HepG2 (cell line): ENCODE data around the gene REPIN1. TPM values are rescaled to one million over a fixed set of nuclear protein-coding genes. Genes with fewer than 3 reads are reported as not detected.

Source experiments
- ELF3 ChIP-seq: IDR thresholded peaks from 2 replicates; pipeline ENCODE4 v1.6.1; 2016; ENCODE audit warnings: missing genetic modification reagents, missing compliant biosample characterization
- JUN ChIP-seq: sonication (generic); formaldehyde crosslinking; IDR thresholded peaks from 2 replicates; pipeline ENCODE4 v1.4.0; 2020; ENCODE audit warnings: mild to moderate bottlenecking, missing genetic modification reagents
- KDM3A ChIP-seq: IDR thresholded peaks from 2 replicates; pipeline ENCODE4 v1.6.1; 2018; ENCODE audit warnings: low read depth, missing compliant biosample characterization
- KDM5B ChIP-seq: sonication (generic); formaldehyde crosslinking; IDR thresholded peaks from 2 replicates; pipeline ENCODE4 v1.4.0; 2020; ENCODE audit warnings: missing genetic modification reagents, mild to moderate bottlenecking, borderline replicate concordance
- SCMH1 ChIP-seq: sonication (generic); formaldehyde crosslinking; IDR thresholded peaks from 2 replicates; pipeline ENCODE4 v1.9.0; 2021; ENCODE audit warnings: missing genetic modification reagents, mild to moderate bottlenecking, borderline replicate concordance
- ZKSCAN8 ChIP-seq: IDR thresholded peaks from 2 replicates; pipeline ENCODE4 v1.6.1; 2016; ENCODE audit warnings: borderline replicate concordance, missing genetic modification reagents, missing compliant biosample characterization
- ZMYM4 ChIP-seq: sonication (generic); formaldehyde crosslinking; IDR thresholded peaks from 2 replicates; pipeline ENCODE4 v1.8.1; 2023; ENCODE audit warnings: mild to moderate bottlenecking, missing genetic modification reagents
- ZNF160 ChIP-seq: sonication (generic); formaldehyde crosslinking; IDR thresholded peaks from 2 replicates; pipeline ENCODE4 v1.8.0; 2022; ENCODE audit warnings: mild to moderate bottlenecking, inconsistent platforms, missing genetic modification reagents
- ZNF660 ChIP-seq: sonication (generic); formaldehyde crosslinking; IDR thresholded peaks from 2 replicates; pipeline ENCODE4 v1.5.1; 2020; ENCODE audit warnings: mild to moderate bottlenecking, low read depth, missing genetic modification reagents, borderline replicate concordance
- ZNF713 ChIP-seq: sonication (generic); formaldehyde crosslinking; IDR thresholded peaks from 2 replicates; pipeline ENCODE4 v1.4.0; 2020; ENCODE audit warnings: mild to moderate bottlenecking, missing genetic modification reagents
- ZNF788 ChIP-seq: sonication (generic); formaldehyde crosslinking; IDR thresholded peaks from 2 replicates; pipeline ENCODE4 v1.5.0; 2020; ENCODE audit warnings: mild to moderate bottlenecking, missing genetic modification reagents, borderline replicate concordance
- ZSCAN5A ChIP-seq: sonication (generic); formaldehyde crosslinking; IDR thresholded peaks from 2 replicates; pipeline ENCODE4 v1.8.0; 2022; ENCODE audit warnings: mild to moderate bottlenecking, missing genetic modification reagents, borderline replicate concordance
- polyA plus RNA-seq, 8 experiments: library from polyadenylated mRNA; depleted of rRNA in 3 of 8; stranded (reverse) in 7 of 8; unstranded in 1 of 8; fragments of >200 nt; fragmentation: Illumina TruSeq in 4 of 8; extraction: Trizol in 4 of 8; gene quantifications; 2 replicates each; pipeline versions ENCODE4 v1.2.1 to v1.2.3, GENCODE V29; 2011 to 2016; ENCODE audit warnings: low read depth in 4 of 8, missing spikeins in 1 of 8, mixed read lengths in 1 of 8; ENCODE audit not compliant: insufficient read depth in 1 of 8
- total RNA-seq, 5 experiments: library from RNA; depleted of rRNA; stranded (reverse); fragments of >200 nt; fragmentation: Illumina TruSeq; extraction: Trizol; gene quantifications; 2 replicates each; pipeline ENCODE4 v1.2.3, GENCODE V29; 2016; ENCODE audit warnings: low read depth in 1 of 5
- TF ChIP-seq, protein P1 (sequence below): sonication (generic); formaldehyde crosslinking; IDR thresholded peaks from 2 replicates; pipeline ENCODE4 v1.4.0; 2020; ENCODE audit warnings: missing genetic modification reagents, borderline replicate concordance
- TF ChIP-seq, protein P2 (sequence below): sonication (generic); formaldehyde crosslinking; IDR thresholded peaks from 2 replicates; pipeline ENCODE4 v1.5.1; 2020; ENCODE audit warnings: mild to moderate bottlenecking, missing genetic modification reagents, borderline replicate concordance
- TF ChIP-seq, protein P3 (sequence below): sonication (generic); formaldehyde crosslinking; IDR thresholded peaks from 2 replicates; pipeline ENCODE4 v1.8.0; 2022; ENCODE audit warnings: missing genetic modification reagents, low read depth, mild to moderate bottlenecking, borderline replicate concordance

The REPIN1 gene
- total and polyA plus RNA-seq, 2 of the 13 experiments (the other 11 are each of a cell fraction or from before 2014, with no cell fraction given): 69.9 to 108 TPM

- TF ChIP-seq, protein P1, sequence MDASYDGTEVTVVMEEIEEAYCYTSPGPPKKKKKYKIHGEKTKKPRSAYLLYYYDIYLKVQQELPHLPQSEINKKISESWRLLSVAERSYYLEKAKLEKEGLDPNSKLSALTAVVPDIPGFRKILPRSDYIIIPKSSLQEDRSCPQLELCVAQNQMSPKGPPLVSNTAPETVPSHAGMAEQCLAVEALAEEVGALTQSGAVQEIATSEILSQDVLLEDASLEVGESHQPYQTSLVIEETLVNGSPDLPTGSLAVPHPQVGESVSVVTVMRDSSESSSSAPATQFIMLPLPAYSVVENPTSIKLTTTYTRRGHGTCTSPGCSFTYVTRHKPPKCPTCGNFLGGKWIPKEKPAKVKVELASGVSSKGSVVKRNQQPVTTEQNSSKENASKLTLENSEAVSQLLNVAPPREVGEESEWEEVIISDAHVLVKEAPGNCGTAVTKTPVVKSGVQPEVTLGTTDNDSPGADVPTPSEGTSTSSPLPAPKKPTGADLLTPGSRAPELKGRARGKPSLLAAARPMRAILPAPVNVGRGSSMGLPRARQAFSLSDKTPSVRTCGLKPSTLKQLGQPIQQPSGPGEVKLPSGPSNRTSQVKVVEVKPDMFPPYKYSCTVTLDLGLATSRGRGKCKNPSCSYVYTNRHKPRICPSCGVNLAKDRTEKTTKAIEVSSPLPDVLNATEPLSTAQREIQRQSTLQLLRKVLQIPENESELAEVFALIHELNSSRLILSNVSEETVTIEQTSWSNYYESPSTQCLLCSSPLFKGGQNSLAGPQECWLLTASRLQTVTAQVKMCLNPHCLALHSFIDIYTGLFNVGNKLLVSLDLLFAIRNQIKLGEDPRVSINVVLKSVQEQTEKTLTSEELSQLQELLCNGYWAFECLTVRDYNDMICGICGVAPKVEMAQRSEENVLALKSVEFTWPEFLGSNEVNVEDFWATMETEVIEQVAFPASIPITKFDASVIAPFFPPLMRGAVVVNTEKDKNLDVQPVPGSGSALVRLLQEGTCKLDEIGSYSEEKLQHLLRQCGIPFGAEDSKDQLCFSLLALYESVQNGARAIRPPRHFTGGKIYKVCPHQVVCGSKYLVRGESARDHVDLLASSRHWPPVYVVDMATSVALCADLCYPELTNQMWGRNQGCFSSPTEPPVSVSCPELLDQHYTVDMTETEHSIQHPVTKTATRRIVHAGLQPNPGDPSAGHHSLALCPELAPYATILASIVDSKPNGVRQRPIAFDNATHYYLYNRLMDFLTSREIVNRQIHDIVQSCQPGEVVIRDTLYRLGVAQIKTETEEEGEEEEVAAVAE (CRISPR knock-in tag): peak; percentile 76; the same call in 1 of the 2 replicates
- TF ChIP-seq ZNF660 (CRISPR knock-in tag): no peak
- TF ChIP-seq, protein P2, sequence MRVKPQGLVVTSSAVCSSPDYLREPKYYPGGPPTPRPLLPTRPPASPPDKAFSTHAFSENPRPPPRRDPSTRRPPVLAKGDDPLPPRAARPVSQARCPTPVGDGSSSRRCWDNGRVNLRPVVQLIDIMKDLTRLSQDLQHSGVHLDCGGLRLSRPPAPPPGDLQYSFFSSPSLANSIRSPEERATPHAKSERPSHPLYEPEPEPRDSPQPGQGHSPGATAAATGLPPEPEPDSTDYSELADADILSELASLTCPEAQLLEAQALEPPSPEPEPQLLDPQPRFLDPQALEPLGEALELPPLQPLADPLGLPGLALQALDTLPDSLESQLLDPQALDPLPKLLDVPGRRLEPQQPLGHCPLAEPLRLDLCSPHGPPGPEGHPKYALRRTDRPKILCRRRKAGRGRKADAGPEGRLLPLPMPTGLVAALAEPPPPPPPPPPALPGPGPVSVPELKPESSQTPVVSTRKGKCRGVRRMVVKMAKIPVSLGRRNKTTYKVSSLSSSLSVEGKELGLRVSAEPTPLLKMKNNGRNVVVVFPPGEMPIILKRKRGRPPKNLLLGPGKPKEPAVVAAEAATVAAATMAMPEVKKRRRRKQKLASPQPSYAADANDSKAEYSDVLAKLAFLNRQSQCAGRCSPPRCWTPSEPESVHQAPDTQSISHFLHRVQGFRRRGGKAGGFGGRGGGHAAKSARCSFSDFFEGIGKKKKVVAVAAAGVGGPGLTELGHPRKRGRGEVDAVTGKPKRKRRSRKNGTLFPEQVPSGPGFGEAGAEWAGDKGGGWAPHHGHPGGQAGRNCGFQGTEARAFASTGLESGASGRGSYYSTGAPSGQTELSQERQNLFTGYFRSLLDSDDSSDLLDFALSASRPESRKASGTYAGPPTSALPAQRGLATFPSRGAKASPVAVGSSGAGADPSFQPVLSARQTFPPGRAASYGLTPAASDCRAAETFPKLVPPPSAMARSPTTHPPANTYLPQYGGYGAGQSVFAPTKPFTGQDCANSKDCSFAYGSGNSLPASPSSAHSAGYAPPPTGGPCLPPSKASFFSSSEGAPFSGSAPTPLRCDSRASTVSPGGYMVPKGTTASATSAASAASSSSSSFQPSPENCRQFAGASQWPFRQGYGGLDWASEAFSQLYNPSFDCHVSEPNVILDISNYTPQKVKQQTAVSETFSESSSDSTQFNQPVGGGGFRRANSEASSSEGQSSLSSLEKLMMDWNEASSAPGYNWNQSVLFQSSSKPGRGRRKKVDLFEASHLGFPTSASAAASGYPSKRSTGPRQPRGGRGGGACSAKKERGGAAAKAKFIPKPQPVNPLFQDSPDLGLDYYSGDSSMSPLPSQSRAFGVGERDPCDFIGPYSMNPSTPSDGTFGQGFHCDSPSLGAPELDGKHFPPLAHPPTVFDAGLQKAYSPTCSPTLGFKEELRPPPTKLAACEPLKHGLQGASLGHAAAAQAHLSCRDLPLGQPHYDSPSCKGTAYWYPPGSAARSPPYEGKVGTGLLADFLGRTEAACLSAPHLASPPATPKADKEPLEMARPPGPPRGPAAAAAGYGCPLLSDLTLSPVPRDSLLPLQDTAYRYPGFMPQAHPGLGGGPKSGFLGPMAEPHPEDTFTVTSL: peak; percentile 63; the same call in 1 of the 2 replicates
- TF ChIP-seq ZKSCAN8 (CRISPR knock-in tag): peak; percentile 82
- TF ChIP-seq ZSCAN5A (CRISPR knock-in tag): no peak
- TF ChIP-seq ELF3 (CRISPR knock-in tag): peak; percentile 54; the same call in 1 of the 2 replicates
- no peak for TF ChIP-seq ZNF160 (CRISPR knock-in tag)
- TF ChIP-seq KDM5B (CRISPR knock-in tag): 0 out of 2 replicates have a peak, but pooled peaks have one; percentile 15
- no peak for TF ChIP-seq ZNF713 (CRISPR knock-in tag)
- TF ChIP-seq SCMH1 (CRISPR knock-in tag): no peak
- TF ChIP-seq, protein P3, sequence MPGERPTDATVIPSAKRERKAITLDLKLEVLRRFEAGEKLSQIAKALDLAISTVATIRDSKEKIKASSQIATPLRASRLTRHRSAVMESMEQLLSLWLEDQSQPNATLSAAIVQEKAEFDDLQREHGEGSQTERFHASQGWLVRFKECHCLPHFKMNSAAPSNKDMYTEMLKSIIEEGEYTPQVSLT: no peak
- TF ChIP-seq ZMYM4 (CRISPR knock-in tag): peak; percentile 78
- TF ChIP-seq KDM3A (CRISPR knock-in tag): peak; percentile 50; the same call in 1 of the 2 replicates
- peak; percentile 57; the same call in 1 of the 2 replicates for TF ChIP-seq ZNF788 (CRISPR knock-in tag)
- 0 out of 2 replicates have a peak, but pooled peaks have one; percentile 41 for TF ChIP-seq JUN (CRISPR knock-in tag)
These were observed 46.8 kb downstream of the REPIN1 start (continued) for GRCh38 chr7:150415161-150416153.
